Measurements from ENCODE around the gene RIOK1. TPM values are rescaled to one million over a fixed set of nuclear protein-coding genes. Genes with fewer than 3 reads are reported as not detected.

The RIOK1 gene
- total and polyA plus RNA-seq, 9 of the 15 experiments (the other 6 are each of a cell fraction or from before 2014, with no cell fraction given): 24.9 to 101 (median 52.2) TPM

- no peak overlapping the region for H2AFZ ChIP-seq (ENCODE audit: low read depth, low read length)
- ChIA-PET CTCF (ENCODE audit: low intra/inter-chr PET ratio) (no interaction called here), POLR2A (no interaction called here)
- H3K27ac ChIP-seq (ENCODE audit: extremely low read depth, low read depth, low read length): no peak overlapping the region
- no peak overlapping the region for H3K4me3 ChIP-seq
- DNase-seq (ENCODE audit: extremely low read depth in 1 of 4, low spot score in 3 of 4) (no peak), ATAC-seq (peak; percentile 23; the same call in 2 of the 3 replicates), FAIRE-seq (no peak)
- H3K4me1 ChIP-seq (replicated peaks in 1 of 2; ENCODE audit: control insufficient read depth in 2 of 2, insufficient read depth in 2 of 2, low read length in 2 of 2): peaks cover 0 to 5% of the 10 kb centered on the region in 2 experiments; a peak in 2 of 5 replicates
- H3K9ac ChIP-seq (ENCODE audit: insufficient read depth in 1 of 2, low read depth in 2 of 2, low read length in 2 of 2): no peak overlapping the region
- intact Hi-C loops (cut with micrococcal nuclease) (no loop called here), in situ Hi-C loops (cut with MboI) (no loop called here)
- peaks cover 34 to 56% of the 10 kb centered on the region in 2 experiments for H3K27me3 ChIP-seq (ENCODE audit: control insufficient read depth in 2 of 2, insufficient read depth in 2 of 2, low read length in 2 of 2)
- no peaks in the 10 kb centered on the region for H3K79me2 ChIP-seq (ENCODE audit: control insufficient read depth, insufficient read depth, low read length)
- no peak for TF ChIP-seq STAT5A (IDR thresholded peaks at IDR 0.05; ENCODE audit: borderline replicate concordance, low read length)
- TF ChIP-seq ZNF766 (CRISPR knock-in tag; conservative IDR thresholded peaks at IDR 0.05): no peak
- TF ChIP-seq CREM (IDR thresholded peaks at IDR 0.05; ENCODE audit: low read depth): no peak
- TF ChIP-seq HNRNPUL1 (IDR thresholded peaks at IDR 0.05; ENCODE audit: low read length): no peak
- no peak for TF ChIP-seq TAF7 (tag; IDR thresholded peaks at IDR 0.05)
- no peak for TF ChIP-seq STAT5B (CRISPR knock-in tag; IDR thresholded peaks at IDR 0.05)
- H3K9me1 ChIP-seq (ENCODE audit: control insufficient read depth, insufficient read depth, low read length): no peaks in the 10 kb centered on the region
- WGBS (ENCODE audit: insufficient coverage, low coverage, missing lambda C conversion rate): 42% methylated on average over 6 of the region's 6 CpGs
- BruUV-seq (replicated peaks): no TSS peak
- no peaks in the 10 kb centered on the region for H3K9me3 ChIP-seq (replicated peaks; ENCODE audit: control insufficient read depth, insufficient read depth, low read depth, low read length)
- no peaks in the 10 kb centered on the region for H3K36me3 ChIP-seq (ENCODE audit: control insufficient read depth, insufficient read depth, low read length)
- H4K20me1 ChIP-seq (replicated peaks; ENCODE audit: control insufficient read depth, insufficient read depth, low read length): no peaks in the 10 kb centered on the region
- no peak overlapping the region for H3K4me2 ChIP-seq (ENCODE audit: insufficient read depth, low read length)
Observed at GRCh38 chr6:7448232-7448631, 58.6 kb downstream of the RIOK1 start.

- CTCF ChIA-PET (ENCODE audit: low intra/inter-chr PET ratio): no interaction called here
- peaks cover 34 to 53% of the 10 kb centered on the region in 2 experiments for H3K27me3 ChIP-seq (ENCODE audit: control insufficient read depth in 2 of 2, insufficient read depth in 2 of 2, low read length in 2 of 2)
- POLR2A ChIA-PET: interaction anchor here (1.3 kb wide), 1 partner anchor 8 kb away, joined by 6 read pairs; no protein-coding TSS in a partner anchor
- ATAC-seq: no peak
- H3K4me2 ChIP-seq (ENCODE audit: insufficient read depth, low read length): no peak overlapping the region
- DNase-seq (ENCODE audit: extremely low read depth in 1 of 4, low spot score in 3 of 4): no peak
- H3K4me1 ChIP-seq (replicated peaks in 1 of 2; ENCODE audit: control insufficient read depth in 2 of 2, insufficient read depth in 2 of 2, low read length in 2 of 2): peaks cover 0 to 5% of the 10 kb centered on the region in 2 experiments; a peak in 2 of 5 replicates
- TF ChIP-seq ZNF121 (CRISPR knock-in tag; conservative IDR thresholded peaks at IDR 0.05): peak; percentile 89
- no peak for TF ChIP-seq ARID2 (IDR thresholded peaks at IDR 0.05)
- TF ChIP-seq NFYB (IDR thresholded peaks at IDR 0.05; ENCODE audit: extremely low read depth, insufficient read length): no peak
- no peak for TF ChIP-seq DACH1 (IDR thresholded peaks at IDR 0.05; ENCODE audit: partially characterized antibody)
- TF ChIP-seq, protein P1, sequence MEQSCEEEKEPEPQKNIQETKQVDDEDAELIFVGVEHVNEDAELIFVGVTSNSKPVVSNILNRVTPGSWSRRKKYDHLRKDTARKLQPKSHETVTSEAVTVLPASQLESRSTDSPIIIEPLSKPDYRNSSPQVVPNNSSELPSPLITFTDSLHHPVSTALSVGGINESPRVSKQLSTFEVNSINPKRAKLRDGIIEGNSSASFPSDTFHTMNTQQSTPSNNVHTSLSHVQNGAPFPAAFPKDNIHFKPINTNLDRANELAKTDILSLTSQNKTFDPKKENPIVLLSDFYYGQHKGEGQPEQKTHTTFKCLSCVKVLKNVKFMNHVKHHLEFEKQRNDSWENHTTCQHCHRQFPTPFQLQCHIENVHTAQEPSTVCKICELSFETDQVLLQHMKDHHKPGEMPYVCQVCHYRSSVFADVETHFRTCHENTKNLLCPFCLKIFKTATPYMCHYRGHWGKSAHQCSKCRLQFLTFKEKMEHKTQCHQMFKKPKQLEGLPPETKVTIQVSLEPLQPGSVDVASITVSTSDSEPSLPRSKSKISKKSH (CRISPR knock-in tag; IDR thresholded peaks at IDR 0.05): no peak
- no peak for TF ChIP-seq ZKSCAN1 (IDR thresholded peaks at IDR 0.05; ENCODE audit: low read depth, low read length)
- TF ChIP-seq ZNF778 (CRISPR knock-in tag; IDR thresholded peaks at IDR 0.05): no peak
- no peak for TF ChIP-seq POLR2AphosphoS2 (IDR thresholded peaks at IDR 0.05; ENCODE audit: low read length)
- no peak for TF ChIP-seq SETDB1 (IDR thresholded peaks at IDR 0.05; ENCODE audit: low read length)
- no peak for TF ChIP-seq NFIX (CRISPR knock-in tag; IDR thresholded peaks at IDR 0.05; ENCODE audit: low read depth)
- TF ChIP-seq STAT5B (CRISPR knock-in tag; IDR thresholded peaks at IDR 0.05): no peak
- peak; percentile 6 for TF ChIP-seq RBM25 (IDR thresholded peaks at IDR 0.05; ENCODE audit: low read depth, low read length, severe bottlenecking)
- no peak overlapping the region for H3K4me3 ChIP-seq
- intact Hi-C loops (cut with micrococcal nuclease): no loop called here
- no peaks in the 10 kb centered on the region for H3K36me3 ChIP-seq (ENCODE audit: control insufficient read depth, insufficient read depth, low read length)
- no peaks in the 10 kb centered on the region for H4K20me1 ChIP-seq (replicated peaks; ENCODE audit: control insufficient read depth, insufficient read depth, low read length)
- no peak overlapping the region for H3K9ac ChIP-seq (ENCODE audit: insufficient read depth in 1 of 2, low read depth in 2 of 2, low read length in 2 of 2)
- BruUV-seq (replicated peaks): no TSS peak
- in situ Hi-C loops (cut with MboI): no loop called here
- H3K79me2 ChIP-seq (ENCODE audit: control insufficient read depth, insufficient read depth, low read length): no peaks in the 10 kb centered on the region
- no peak for FAIRE-seq
- H2AFZ ChIP-seq (ENCODE audit: low read depth, low read length): no peak overlapping the region
- 6% methylated on average over 4 of the region's 4 CpGs for WGBS (ENCODE audit: insufficient coverage, low coverage, missing lambda C conversion rate)
- H3K27ac ChIP-seq (ENCODE audit: extremely low read depth, low read depth, low read length): no peak overlapping the region
- H3K9me3 ChIP-seq (replicated peaks; ENCODE audit: control insufficient read depth, insufficient read depth, low read depth, low read length): no peaks in the 10 kb centered on the region
- H3K9me1 ChIP-seq (ENCODE audit: control insufficient read depth, insufficient read depth, low read length): no peaks in the 10 kb centered on the region
Observed at GRCh38 chr6:7449018-7449417, 59.4 kb downstream of the RIOK1 start.

All from K562 (cell line).